ENCODE data around the gene KCTD7. TPM values are rescaled to one million over a fixed set of nuclear protein-coding genes. Genes with fewer than 3 reads are reported as not detected.

KCTD7 gene
- total RNA-seq, 1 donor from 2014 or later = 15.9 TPM

DNA sequence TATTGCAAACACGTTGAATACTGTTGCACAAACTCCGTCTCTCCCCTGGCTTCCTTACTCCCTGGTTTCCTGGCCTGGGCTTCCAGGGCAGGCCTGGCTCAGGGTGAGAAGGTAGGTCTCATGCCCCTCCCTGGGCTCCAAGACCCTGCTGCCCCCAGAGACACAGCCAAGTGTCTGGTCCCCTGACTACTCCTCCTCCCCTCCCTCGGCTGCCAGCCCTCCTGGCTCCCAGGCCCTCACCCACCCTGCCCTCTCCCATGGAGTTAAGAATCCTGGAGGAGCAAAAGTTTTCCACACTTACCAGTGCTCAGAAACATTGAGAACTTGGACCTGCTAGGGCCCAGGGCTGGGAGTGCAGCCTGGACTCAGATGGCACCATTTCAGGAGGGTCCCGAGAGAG, 64.7 kb downstream of the KCTD7 start:
- TF ChIP-seq, protein P1, sequence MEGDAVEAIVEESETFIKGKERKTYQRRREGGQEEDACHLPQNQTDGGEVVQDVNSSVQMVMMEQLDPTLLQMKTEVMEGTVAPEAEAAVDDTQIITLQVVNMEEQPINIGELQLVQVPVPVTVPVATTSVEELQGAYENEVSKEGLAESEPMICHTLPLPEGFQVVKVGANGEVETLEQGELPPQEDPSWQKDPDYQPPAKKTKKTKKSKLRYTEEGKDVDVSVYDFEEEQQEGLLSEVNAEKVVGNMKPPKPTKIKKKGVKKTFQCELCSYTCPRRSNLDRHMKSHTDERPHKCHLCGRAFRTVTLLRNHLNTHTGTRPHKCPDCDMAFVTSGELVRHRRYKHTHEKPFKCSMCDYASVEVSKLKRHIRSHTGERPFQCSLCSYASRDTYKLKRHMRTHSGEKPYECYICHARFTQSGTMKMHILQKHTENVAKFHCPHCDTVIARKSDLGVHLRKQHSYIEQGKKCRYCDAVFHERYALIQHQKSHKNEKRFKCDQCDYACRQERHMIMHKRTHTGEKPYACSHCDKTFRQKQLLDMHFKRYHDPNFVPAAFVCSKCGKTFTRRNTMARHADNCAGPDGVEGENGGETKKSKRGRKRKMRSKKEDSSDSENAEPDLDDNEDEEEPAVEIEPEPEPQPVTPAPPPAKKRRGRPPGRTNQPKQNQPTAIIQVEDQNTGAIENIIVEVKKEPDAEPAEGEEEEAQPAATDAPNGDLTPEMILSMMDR (IDR thresholded peaks at IDR 0.05; ENCODE audit: unreplicated experiment) = no peak
- DNase-seq (ENCODE audit: low spot score in 2 of 2, unreplicated experiment in 2 of 2) = no peak
- Mint-ChIP-seq H3K27ac (no peak overlapping the region), H3K4me3 (no peak overlapping the region), H3K36me3 (peaks cover 10% of the 10 kb centered on the region), H3K4me1 (no peaks in the 10 kb centered on the region), H3K9me3 (peaks cover 2% of the 10 kb centered on the region), H3K27me3 (ENCODE audit: low read depth) (no peaks in the 10 kb centered on the region)

Other genes with a start within 250 kb of the KCTD7 start
- gene RABGEF1, start 111.9 kb downstream of the KCTD7 start, total RNA-seq = 21.8 to 24.6 TPM (median 22.6 TPM) in 3 replicates